Effector memory CD4-positive, alpha-beta T cell (primary cell): ENCODE data around the gene RARA.

Experiments
- DNase-seq, 3 donors: peaks; one replicate each; pipeline ENCODE4 v3.0.0-alpha.2; 2020
- H3K27ac ChIP-seq: 2 replicates; pipeline ENCODE4 v1.7.0; 2013; ENCODE audit warnings: mild to moderate bottlenecking, low read length, moderate library complexity; ENCODE audit not compliant: insufficient read depth, poor library complexity, severe bottlenecking
- H3K27me3 ChIP-seq: replicated peaks from 2 replicates; pipeline ENCODE4 v1.7.0; 2013; ENCODE audit warnings: mild to moderate bottlenecking, low read length; ENCODE audit not compliant: insufficient read depth, control insufficient read depth, poor library complexity, severe bottlenecking
- H3K36me3 ChIP-seq: 2 replicates; pipeline ENCODE4 v1.7.0; 2013; ENCODE audit warnings: mild to moderate bottlenecking, low read length, moderate library complexity; ENCODE audit not compliant: control insufficient read depth, insufficient read depth
- H3K4me1 ChIP-seq: 2 replicates; pipeline ENCODE4 v1.7.0; 2013; ENCODE audit warnings: low read length, mild to moderate bottlenecking; ENCODE audit not compliant: control insufficient read depth, insufficient read depth, poor library complexity, severe bottlenecking
- H3K4me3 ChIP-seq: 2 replicates; pipeline ENCODE4 v1.7.0; 2013; ENCODE audit warnings: low read length, low read depth, mild to moderate bottlenecking; ENCODE audit not compliant: insufficient read depth, poor library complexity, severe bottlenecking
- H3K9me3 ChIP-seq: 2 replicates; pipeline ENCODE4 v1.7.0; 2013; ENCODE audit warnings: mild to moderate bottlenecking, low read length, moderate library complexity; ENCODE audit not compliant: control insufficient read depth

The RARA gene

GRCh38 chr17:40306395-40306794 is 2.6 kb upstream of the RARA start:
- Histone ChIP-seq H3K36me3 (no peaks in the 10 kb centered on the region), H3K27me3 (no peaks in the 10 kb centered on the region), H3K4me3 (no peak overlapping the region), H3K4me1 (peaks cover 53% of the 10 kb centered on the region), H3K9me3 (no peaks in the 10 kb centered on the region), H3K27ac (no peak overlapping the region)
- DNase-seq, result no peak

DNA sequence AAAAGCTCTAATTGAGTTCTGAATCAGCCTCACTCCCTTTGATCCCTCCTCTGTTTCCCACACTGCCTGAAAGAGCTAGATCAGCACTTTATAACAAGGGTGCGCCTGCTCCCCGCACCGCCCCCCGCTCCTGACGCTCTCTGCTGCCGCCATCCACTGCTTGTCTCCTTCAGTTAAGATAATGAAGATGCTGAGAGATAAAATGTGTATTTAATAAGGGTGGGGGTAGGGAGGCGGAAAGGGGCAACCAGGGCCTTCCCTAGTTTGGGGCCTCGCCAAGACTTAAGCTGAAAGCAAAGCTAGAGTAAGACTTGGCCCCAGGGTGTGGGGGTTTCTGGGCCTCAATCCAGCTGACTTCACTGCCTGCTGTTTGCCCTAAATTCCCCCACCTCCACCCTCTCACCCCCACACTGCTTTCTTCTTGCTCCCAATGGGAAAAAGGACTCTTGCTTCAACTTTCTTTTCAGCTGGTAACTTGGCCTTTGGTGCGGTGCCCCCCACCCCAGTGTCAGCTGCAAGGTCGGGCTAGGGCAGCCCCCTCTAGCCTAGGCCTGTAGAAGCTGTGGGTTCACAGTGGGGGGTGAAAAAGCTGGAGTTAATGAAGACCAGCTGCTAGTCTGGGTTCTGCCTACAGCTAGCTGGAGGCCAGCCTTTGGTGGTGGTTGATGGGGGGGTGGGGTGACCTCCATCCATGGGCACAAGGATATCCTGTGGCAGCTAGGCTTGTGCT is 1.8 kb upstream of the RARA start:
- Histone ChIP-seq H3K4me3 (no peak overlapping the region), H3K27ac (peak overlapping the region; percentile 49), H3K36me3 (no peaks in the 10 kb centered on the region), H3K9me3 (no peaks in the 10 kb centered on the region), H3K27me3 (no peaks in the 10 kb centered on the region), H3K4me1 (peaks cover 57% of the 10 kb centered on the region)
- DNase-seq, result no peak

DNA sequence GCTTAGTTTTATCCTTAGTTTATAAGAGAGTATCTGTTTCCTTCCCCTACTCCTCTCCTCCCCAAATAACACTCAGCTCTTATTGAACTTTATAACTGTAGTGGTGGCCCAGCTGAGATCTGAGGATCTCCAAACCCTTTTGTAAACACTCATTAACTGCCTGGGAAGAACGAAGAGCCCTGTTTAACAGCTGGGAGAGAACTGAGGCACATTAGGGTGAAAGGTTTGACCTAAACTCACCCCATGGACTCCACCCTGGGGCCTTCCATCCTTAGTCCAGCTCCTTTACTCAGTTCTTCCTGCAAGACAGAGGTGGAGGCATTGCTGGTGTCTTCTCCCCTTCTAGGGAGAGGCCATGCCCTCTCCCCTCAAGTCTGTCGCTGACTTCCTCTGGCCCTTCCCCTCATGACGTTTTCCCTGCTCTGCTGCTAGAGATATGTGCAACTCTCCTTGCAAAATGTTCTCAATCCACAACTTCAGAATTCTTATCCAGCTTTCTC is 1.2 kb upstream of the RARA start:
- peak overlapping the region; percentile 49 for H3K27ac ChIP-seq
- H3K9me3 ChIP-seq, result no peaks in the 10 kb centered on the region
- no peaks in the 10 kb centered on the region for H3K27me3 ChIP-seq
- H3K4me3 ChIP-seq, result no peak overlapping the region
- H3K36me3 ChIP-seq, result no peaks in the 10 kb centered on the region
- no peak for DNase-seq
- peaks cover 60% of the 10 kb centered on the region for H3K4me1 ChIP-seq

- Histone ChIP-seq H3K4me1 (peaks cover 63% of the 10 kb centered on the region), H3K27me3 (no peaks in the 10 kb centered on the region), H3K36me3 (no peaks in the 10 kb centered on the region), H3K9me3 (no peaks in the 10 kb centered on the region), H3K27ac (no peak overlapping the region), H3K4me3 (no peak overlapping the region)
- DNase-seq, result no peak
These were observed 1.1 kb downstream of the RARA start for GRCh38 chr17:40309949-40310510.

DNA sequence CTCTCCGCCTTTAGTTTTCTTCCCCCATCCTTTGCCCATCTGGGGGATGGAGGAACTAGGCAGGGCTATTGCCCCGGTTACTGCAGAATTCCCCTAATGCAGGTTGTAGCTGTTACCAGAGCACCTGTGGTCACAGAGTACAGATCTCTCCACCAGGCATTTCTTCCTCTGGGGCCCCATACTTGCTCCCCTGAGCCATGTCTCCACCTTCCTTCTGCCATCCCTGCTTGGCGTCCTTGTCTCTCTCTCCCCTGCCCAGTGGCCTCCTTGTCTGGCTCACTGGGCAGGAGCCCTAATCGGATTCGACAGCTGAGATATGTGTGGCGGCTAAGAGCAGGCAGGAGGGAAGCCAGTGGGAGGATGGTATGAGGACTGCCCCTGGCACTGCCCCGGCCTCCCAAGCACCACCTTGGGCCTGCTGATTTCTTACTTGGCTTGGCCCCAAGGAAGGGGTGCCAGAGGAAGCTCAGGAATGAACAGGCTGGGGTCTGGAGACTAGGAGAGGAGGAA is 2.0 kb downstream of the RARA start:
- Histone ChIP-seq H3K9me3 (no peaks in the 10 kb centered on the region), H3K4me3 (no peak overlapping the region), H3K36me3 (no peaks in the 10 kb centered on the region), H3K27me3 (no peaks in the 10 kb centered on the region), H3K4me1 (peaks cover 73% of the 10 kb centered on the region), H3K27ac (no peak overlapping the region)
- no peak for DNase-seq

DNA sequence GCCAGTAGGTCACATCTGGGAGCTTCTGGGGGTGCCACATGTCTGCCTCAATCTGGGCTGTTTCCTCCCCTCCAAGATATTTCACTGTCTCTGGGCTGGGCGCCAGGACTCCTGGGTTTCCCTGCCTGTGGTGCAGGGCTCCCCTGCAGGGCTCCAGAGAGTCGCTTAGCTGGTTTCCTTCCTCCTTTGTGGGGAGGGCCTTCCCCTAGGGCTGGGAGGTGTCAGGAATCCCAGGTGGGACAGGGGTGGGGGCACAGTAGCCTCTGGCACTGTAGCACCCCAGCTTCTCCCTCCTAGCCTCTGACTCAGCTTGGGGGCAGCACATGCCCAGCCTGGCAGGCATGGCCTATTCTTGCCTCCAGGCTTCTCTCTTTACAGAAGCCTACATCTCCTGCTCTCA is 2.6 kb downstream of the RARA start:
- Histone ChIP-seq H3K36me3 (no peaks in the 10 kb centered on the region), H3K27me3 (no peaks in the 10 kb centered on the region), H3K4me1 (peaks cover 74% of the 10 kb centered on the region), H3K4me3 (no peak overlapping the region), H3K9me3 (no peaks in the 10 kb centered on the region), H3K27ac (no peak overlapping the region)
- DNase-seq, result no peak

- Histone ChIP-seq H3K27ac (no peak overlapping the region), H3K4me3 (no peak overlapping the region), H3K4me1 (peaks cover 74% of the 10 kb centered on the region), H3K9me3 (no peaks in the 10 kb centered on the region), H3K36me3 (no peaks in the 10 kb centered on the region), H3K27me3 (no peaks in the 10 kb centered on the region)
- DNase-seq, result no peak
These were observed 3.3 kb downstream of the RARA start for GRCh38 chr17:40312131-40312731.

DNA sequence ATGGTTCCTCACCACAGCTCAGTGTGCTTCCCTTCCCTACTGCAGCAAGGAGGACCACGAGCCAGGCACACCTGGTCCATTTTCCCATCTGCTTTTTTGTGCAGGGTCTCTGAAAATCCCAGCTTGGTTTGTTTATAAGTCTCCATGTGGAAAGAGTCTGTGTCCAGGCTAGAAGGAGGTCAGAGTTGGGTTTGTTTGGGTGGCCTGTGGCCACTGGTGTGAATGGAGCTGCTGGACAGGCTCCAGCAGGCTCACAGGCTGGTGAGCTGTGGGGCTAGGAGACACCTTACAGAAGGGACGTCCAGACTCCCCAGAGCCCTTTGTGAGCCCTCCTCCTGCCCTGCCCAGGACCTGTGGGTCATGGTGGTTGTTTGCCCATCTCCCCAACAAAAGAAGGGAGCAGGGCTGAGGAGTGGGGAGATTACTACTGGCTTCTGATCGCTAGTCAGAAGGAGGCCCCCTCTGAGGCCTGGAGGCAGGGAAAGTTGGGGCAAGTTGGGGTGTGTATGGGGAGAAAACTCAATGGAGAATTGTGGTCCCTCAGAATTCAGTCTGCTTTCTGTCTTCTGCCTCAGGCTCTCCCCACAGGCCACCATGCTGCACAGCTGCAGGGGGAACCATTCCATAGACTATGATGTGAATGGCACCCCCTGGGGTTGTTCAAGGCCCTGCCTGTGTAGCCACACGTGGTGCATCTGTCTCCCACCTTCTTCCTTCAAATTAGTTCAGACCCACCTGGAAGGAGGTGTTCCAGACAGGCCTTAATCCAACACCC is 4.1 kb downstream of the RARA start:
- Histone ChIP-seq H3K9me3 (no peaks in the 10 kb centered on the region), H3K4me3 (no peak overlapping the region), H3K36me3 (no peaks in the 10 kb centered on the region), H3K4me1 (peaks cover 68% of the 10 kb centered on the region), H3K27me3 (no peaks in the 10 kb centered on the region), H3K27ac (no peak overlapping the region)
- DNase-seq, result no peak

GRCh38 chr17:40313668-40314583 is 4.9 kb downstream of the RARA start:
- no peaks in the 10 kb centered on the region for H3K27me3 ChIP-seq
- DNase-seq, result no peak
- H3K36me3 ChIP-seq, result no peaks in the 10 kb centered on the region
- H3K4me1 ChIP-seq, result peaks cover 63% of the 10 kb centered on the region
- H3K27ac ChIP-seq, result no peak overlapping the region
- no peak overlapping the region for H3K4me3 ChIP-seq
- no peaks in the 10 kb centered on the region for H3K9me3 ChIP-seq
